Measurements from ENCODE around the gene ZC3H18. TPM values are rescaled to one million over a fixed set of nuclear protein-coding genes. Genes with fewer than 3 reads are reported as not detected.

ZC3H18 gene
- total and polyA plus RNA-seq, 8 donors, result 15.5 to 312 (median 19.0) TPM

- H3K9me3 ChIP-seq, result no peaks in the 10 kb centered on the region
- WGBS, 5 donors, result 91 to 95% (median 94%) methylated on average over 15 to 16 of the region's 16 CpGs
- no peak for DNase-seq
- no peak overlapping the region for H3K27ac ChIP-seq
- peaks cover 12 to 33% (median 18%) of the 10 kb centered on the region in 4 donors for H3K4me1 ChIP-seq
- no peak for TF ChIP-seq EP300 (IDR thresholded peaks at IDR 0.05)
- no peak for TF ChIP-seq CTCF (IDR thresholded peaks at IDR 0.05)
- TF ChIP-seq POLR2A (IDR thresholded peaks at IDR 0.05), result no peak
- no peak for TF ChIP-seq POLR2AphosphoS5 (IDR thresholded peaks at IDR 0.05)
- H3K4me3 ChIP-seq, result no peak overlapping the region
- peaks cover 0 to 51% (median 34%) of the 10 kb centered on the region in 4 donors for H3K36me3 ChIP-seq
- intact Hi-C loops (cut with DNase I; ENCODE audit: low total_unique reads), result no loop called here
- peaks cover 0 to 9% (median under 1%) of the 10 kb centered on the region in 3 donors for H3K27me3 ChIP-seq
These were observed 75.3 kb downstream of the ZC3H18 start for GRCh38 chr16:88645455-88645854.

GRCh38 chr16:88645941-88646340, 75.7 kb downstream of the ZC3H18 start:
- Histone ChIP-seq H3K4me1 (peaks cover 15 to 33% (median 22%) of the 10 kb centered on the region in 4 donors), H3K9me3 (no peaks in the 10 kb centered on the region), H3K27ac (no peak overlapping the region), H3K27me3 (peaks cover 0 to 4% (median 0%) of the 10 kb centered on the region in 3 donors), H3K4me3 (no peak overlapping the region), H3K36me3 (peaks cover 0 to 51% (median 34%) of the 10 kb centered on the region in 4 donors)
- DNase-seq, result no peak
- intact Hi-C loops (cut with DNase I; ENCODE audit: low total_unique reads), result no loop called here
- 87 to 92% (median 90%) methylated on average over 16 to 23 of the region's 23 CpGs for WGBS, 5 donors
- no peak for TF ChIP-seq POLR2A (IDR thresholded peaks at IDR 0.05)

- Histone ChIP-seq H3K27ac (no peak overlapping the region), H3K4me3 (no peak overlapping the region), H3K9me3 (no peaks in the 10 kb centered on the region), H3K36me3 (peaks cover 0 to 51% (median 34%) of the 10 kb centered on the region in 4 donors), H3K4me1 (peaks cover 21 to 38% (median 28%) of the 10 kb centered on the region in 4 donors), H3K27me3 (no peaks in the 10 kb centered on the region)
- 85 to 91% (median 90%) methylated on average over 17 to 28 of the region's 28 CpGs for WGBS, 5 donors
- intact Hi-C loops (cut with DNase I; ENCODE audit: low total_unique reads), result no loop called here
- no peak for TF ChIP-seq CTCF (IDR thresholded peaks at IDR 0.05)
- no peak for DNase-seq
These were observed 76.3 kb downstream of the ZC3H18 start for GRCh38 chr16:88646345-88647034.

GRCh38 chr16:88647178-88648070, 77.2 kb downstream of the ZC3H18 start:
- WGBS, 5 donors, result 89 to 92% (median 90%) methylated on average over 19 to 22 of the region's 22 CpGs
- Histone ChIP-seq H3K27me3 (no peaks in the 10 kb centered on the region), H3K9me3 (no peaks in the 10 kb centered on the region), H3K4me1 (peaks cover 27 to 44% (median 34%) of the 10 kb centered on the region in 4 donors), H3K36me3 (peaks cover 0 to 49% (median 36%) of the 10 kb centered on the region in 4 donors), H3K27ac (no peak overlapping the region), H3K4me3 (no peak overlapping the region)
- intact Hi-C loops (cut with DNase I; ENCODE audit: low total_unique reads), result no loop called here
- TF ChIP-seq POLR2AphosphoS5 (IDR thresholded peaks at IDR 0.05) (no peak), CTCF (IDR thresholded peaks at IDR 0.05) (no peak), EP300 (IDR thresholded peaks at IDR 0.05) (no peak)
- DNase-seq, result no peak

All from stomach (tissue), 9 donors.